HEK293T (cell line): ENCODE data around the gene SETD9.

Source experiments
- CTCF ChIA-PET: fragments of 350-600 bp; formaldehyde crosslinking; extraction: SDS; loops from one replicate; lab custom pipeline; 2021; ENCODE audit warnings: antibody characterized with exemption, inconsistent platforms; lab: Yijun Ruan, JAX
- POLR2A ChIA-PET: fragments of 350-600 bp; formaldehyde crosslinking; extraction: SDS; loops from one replicate; lab custom pipeline; 2020; ENCODE audit warnings: antibody characterized with exemption, inconsistent platforms; lab: Yijun Ruan, JAX
- DNase-seq: peaks from one replicate; pipeline ENCODE4 v3.0.0; 2012; ENCODE audit warnings: mixed read lengths; ENCODE audit errors: extremely low spot score
- ARNT ChIP-seq: fragments of 450-650 bp; IDR thresholded peaks from 2 replicates; pipeline ENCODE4 v1.6.1; 2017; ENCODE audit warnings: mild to moderate bottlenecking
- BHLHE40 ChIP-seq: fragments of 450-650 bp; IDR thresholded peaks from 2 replicates; pipeline ENCODE4 v1.6.1; 2016; ENCODE audit warnings: mild to moderate bottlenecking, moderate library complexity, borderline replicate concordance
- CTBP1 ChIP-seq: fragments of 450-650 bp; IDR thresholded peaks from 2 replicates; pipeline ENCODE4 v1.6.1; 2016; ENCODE audit warnings: borderline replicate concordance
- ELF4 ChIP-seq: fragments of 450-650 bp; IDR thresholded peaks from 2 replicates; pipeline ENCODE4 v1.6.1; 2017; ENCODE audit warnings: antibody characterized with exemption
- FOXA1 ChIP-seq: fragments of 450-650 bp; IDR thresholded peaks from 2 replicates; pipeline ENCODE4 v1.6.1; 2016; ENCODE audit warnings: mild to moderate bottlenecking
- FOXK2 ChIP-seq: fragments of 450-650 bp; IDR thresholded peaks from 2 replicates; pipeline ENCODE4 v1.6.1; 2016; ENCODE audit warnings: mild to moderate bottlenecking
- FOXM1 ChIP-seq: fragments of 450-650 bp; IDR thresholded peaks from 2 replicates; pipeline ENCODE4 v1.6.1; 2017; ENCODE audit warnings: mild to moderate bottlenecking, borderline replicate concordance
- HDGF ChIP-seq: fragments of 450-650 bp; IDR thresholded peaks from 2 replicates; pipeline ENCODE4 v1.6.1; 2017; ENCODE audit warnings: antibody characterized with exemption, borderline replicate concordance
- L3MBTL2 ChIP-seq: fragments of 450-650 bp; conservative IDR thresholded peaks from 2 replicates; pipeline ENCODE4 v1.6.1; 2016; ENCODE audit warnings: mild to moderate bottlenecking
- LEF1 ChIP-seq: fragments of 450-650 bp; IDR thresholded peaks from 2 replicates; pipeline ENCODE4 v1.6.1; 2017; ENCODE audit warnings: mild to moderate bottlenecking, borderline replicate concordance
- NFRKB ChIP-seq: fragments of 450-650 bp; IDR thresholded peaks from 2 replicates; pipeline ENCODE4 v1.6.1; 2016; ENCODE audit warnings: mild to moderate bottlenecking, moderate library complexity
- PKNOX1 ChIP-seq: fragments of 450-650 bp; IDR thresholded peaks from 2 replicates; pipeline ENCODE4 v1.6.1; 2016
- SP1 ChIP-seq: fragments of 450-650 bp; IDR thresholded peaks from 2 replicates; pipeline ENCODE4 v1.6.1; 2017
- SUZ12 ChIP-seq: fragments of 450-650 bp; IDR thresholded peaks from 2 replicates; pipeline ENCODE4 v1.6.1; 2016; ENCODE audit warnings: mild to moderate bottlenecking
- TARDBP ChIP-seq: fragments of 450-650 bp; IDR thresholded peaks from 2 replicates; pipeline ENCODE4 v1.6.1; 2016
- ZNF384 ChIP-seq: fragments of 450-650 bp; IDR thresholded peaks from 2 replicates; pipeline ENCODE4 v1.6.1; 2016

Gene SETD9

DNA sequence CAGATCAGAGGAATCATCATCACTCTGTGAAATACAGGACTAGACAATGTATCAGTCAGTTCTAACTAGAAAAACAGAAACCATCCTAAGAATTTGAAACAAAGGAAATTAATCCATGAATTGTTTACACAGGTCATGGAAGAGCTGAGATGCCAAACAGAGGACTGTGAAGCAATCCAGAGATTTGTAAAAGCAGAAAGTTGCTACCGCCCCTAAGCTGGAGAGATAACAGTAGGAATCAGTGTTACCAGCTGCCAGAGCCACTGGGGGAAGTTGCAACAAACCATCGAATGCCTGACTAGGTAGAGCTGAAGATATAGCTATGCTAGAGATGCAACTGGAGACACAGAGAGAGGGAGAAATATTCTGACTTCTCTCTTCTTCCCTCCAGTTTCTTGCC lies 52.9 kb downstream of the SETD9 start:
- no peak for DNase-seq

GRCh38 chr5:56963246-56963645 lies 53.9 kb downstream of the SETD9 start:
- CTCF ChIA-PET: no interaction called here
- TF ChIP-seq ELF4 (no peak), CTBP1 (no peak), FOXA1 (no peak), L3MBTL2 (no peak), NFRKB (no peak), FOXM1 (no peak), SP1 (no peak), TARDBP (no peak), BHLHE40 (no peak), SUZ12 (no peak), ARNT (no peak), LEF1 (no peak), ZNF384 (no peak), HDGF (no peak)
- no peak for DNase-seq
- POLR2A ChIA-PET: interaction anchor here (1.0 kb wide), 1 partner anchor 13 kb away, joined by 4 read pairs; no protein-coding TSS in a partner anchor

More for the DNA sequence above, 52.9 kb downstream of the SETD9 start:
- TF ChIP-seq TARDBP: no peak
- no peak for TF ChIP-seq ZNF384
- no peak for TF ChIP-seq FOXA1
- TF ChIP-seq BHLHE40: no peak
- TF ChIP-seq FOXM1: no peak
- no peak for TF ChIP-seq ELF4
- TF ChIP-seq HDGF: no peak
- no peak for TF ChIP-seq L3MBTL2
- no peak for TF ChIP-seq SP1
- no peak for TF ChIP-seq CTBP1
- no peak for TF ChIP-seq SUZ12
- no peak for TF ChIP-seq PKNOX1
- TF ChIP-seq LEF1: no peak
- no peak for TF ChIP-seq FOXK2
- no peak for TF ChIP-seq NFRKB
- TF ChIP-seq ARNT: no peak
- POLR2A ChIA-PET: interaction anchor here (1.1 kb wide), 1 partner anchor 11 kb away, joined by 5 read pairs; no protein-coding TSS in a partner anchor
- CTCF ChIA-PET: no interaction called here

GRCh38 chr5:56964173-56964572 lies 54.8 kb downstream of the SETD9 start:
- no peak for DNase-seq
- no peak for TF ChIP-seq FOXA1
- TF ChIP-seq ZNF384: peak; percentile 63; the same call in 1 of the 2 replicates
- CTCF ChIA-PET: interaction anchor here (0.6 kb wide), 1 partner anchor 68 kb away, joined by 5 read pairs; no protein-coding TSS in a partner anchor
- POLR2A ChIA-PET: interaction anchor here (1.0 to 1.4 kb wide), 2 partner anchors 14 to 55 kb away, joined by 4 read pairs; partner anchors contain the start of gene SETD9
